ENCODE measurements around the gene STH.

GRCh38 chr17:46028374-46028773 is 29.3 kb downstream of the STH start:
- TF ChIP-seq CTCF (IDR thresholded peaks at IDR 0.05; ENCODE audit: poor library complexity) (no peak), EZH2 (IDR thresholded peaks at IDR 0.05; ENCODE audit: borderline replicate concordance) (no peak)

Data from hepatocyte (in vitro differentiated cells).